HepG2 (cell line): ENCODE results near the gene RFX2. TPM values are rescaled to one million over a fixed set of nuclear protein-coding genes. Genes with fewer than 3 reads are reported as not detected.

ENCODE experiments used
- ATAC-seq: fragments of 200-7000 bp; cut with Tn5 transposase; 3 replicates; pipeline ENCODE4 v1.9.1; 2020; ENCODE audit warnings: mild to moderate bottlenecking, moderate library complexity
- BruUV-seq: library from RNA; stranded (reverse); fragments of 400-500 nt; replicated peaks from 2 replicates; lab custom pipeline; 2021; lab: Mats Ljungman, UMichigan
- CTCF ChIA-PET: fragments of 300-600 bp; formaldehyde crosslinking; extraction: SDS; loops from one replicate; lab custom pipeline; 2021; ENCODE audit warnings: low total read pairs, inconsistent platforms, low intra/inter-chr PET ratio; lab: Yijun Ruan, JAX
- POLR2A ChIA-PET: fragments of 350-600 bp; sonication (Branson Sonifier 250); formaldehyde crosslinking; loops from one replicate; lab custom pipeline; 2020; ENCODE audit warnings: antibody characterized with exemption, inconsistent platforms; lab: Yijun Ruan, JAX
- DNase-seq: peaks from one replicate; pipeline ENCODE4 v3.0.0-alpha.2; 2015; ENCODE audit warnings: low spot score
- FAIRE-seq: peaks from 3 replicates; lab custom pipeline; 2011; peaks lifted over from hg19 to GRCh38; lab: Jason Lieb, UNC
- H2AFZ ChIP-seq: one replicate; pipeline ENCODE4 v1.6.1; 2011; ENCODE audit warnings: low read length, inconsistent platforms
- H3K27ac ChIP-seq: fragments of 300-600 bp; 3 replicates; pipeline ENCODE4 v1.8.0; 2011; ENCODE audit warnings: mixed run types, mild to moderate bottlenecking, mixed read lengths, low read length, inconsistent platforms; ENCODE audit not compliant: insufficient read depth; ENCODE audit errors: extremely low read length
- H3K27me3 ChIP-seq, 2 experiments: fragments of 200-600 bp in 1 of 2; 2 replicates in 1 of 2; 3 replicates in 1 of 2; pipeline versions ENCODE4 v1.6.0 to v1.8.0; 2011; ENCODE audit warnings: low read length in 2 of 2, mild to moderate bottlenecking in 2 of 2, moderate library complexity in 2 of 2, inconsistent platforms in 1 of 2; ENCODE audit not compliant: insufficient read depth in 2 of 2, control insufficient read depth in 1 of 2
- H3K36me3 ChIP-seq, 2 experiments: fragments of 200-600 bp in 1 of 2; replicated peaks in 1 of 2; 2 replicates in 1 of 2; 3 replicates in 1 of 2; pipeline versions ENCODE4 v1.5.1 to v1.8.0; 2011; ENCODE audit warnings: low read length in 2 of 2, inconsistent platforms in 1 of 2; ENCODE audit not compliant: insufficient read depth in 2 of 2, control insufficient read depth in 1 of 2
- H3K4me1 ChIP-seq: 2 replicates; pipeline ENCODE4 v1.5.1; 2012; ENCODE audit warnings: low read length, inconsistent platforms; ENCODE audit not compliant: insufficient read depth
- H3K4me2 ChIP-seq: 2 replicates; pipeline ENCODE4 v1.6.0; 2011; ENCODE audit warnings: low read depth, low read length, inconsistent platforms
- H3K4me3 ChIP-seq, 3 experiments: fragments of 200-600 bp in 1 of 3; sonication (generic), shearing (Covaris generic) in 1 of 3; replicated peaks in 1 of 3; 2 replicates each; pipeline ENCODE4 v1.5.1; 2011 to 2016; ENCODE audit warnings: low read length in 3 of 3, inconsistent platforms in 2 of 3, low read depth in 2 of 3, mild to moderate bottlenecking in 2 of 3, control low read depth in 1 of 3, mixed read lengths in 1 of 3; ENCODE audit not compliant: insufficient read depth in 1 of 3
- H3K79me2 ChIP-seq: one replicate; pipeline ENCODE4 v1.6.1; 2011; ENCODE audit warnings: low read length, inconsistent platforms; ENCODE audit not compliant: insufficient read depth
- H3K9ac ChIP-seq: 2 replicates; pipeline ENCODE4 v1.6.0; 2011; ENCODE audit warnings: mild to moderate bottlenecking, low read depth, low read length, inconsistent platforms; ENCODE audit not compliant: insufficient read depth
- H3K9me3 ChIP-seq: 2 replicates; pipeline ENCODE4 v1.5.1; 2012; ENCODE audit warnings: mild to moderate bottlenecking, low read length
- H4K20me1 ChIP-seq: 2 replicates; pipeline ENCODE4 v1.6.0; 2011; ENCODE audit warnings: inconsistent platforms, mild to moderate bottlenecking, low read length, moderate library complexity; ENCODE audit not compliant: insufficient read depth
- ATF7 ChIP-seq, 2 experiments: fragments of 450-650 bp in 1 of 2; sonication (generic) in 1 of 2; formaldehyde crosslinking in 1 of 2; IDR thresholded peaks; 2 replicates each; pipeline versions ENCODE4 v1.4.0 to v1.6.1; 2016 to 2020; ENCODE audit warnings: antibody characterized with exemption in 1 of 2, mild to moderate bottlenecking in 1 of 2, missing genetic modification reagents in 1 of 2
- CREB1 ChIP-seq, 2 experiments: fragments of 450-650 bp in 1 of 2; IDR thresholded peaks; 2 replicates each; pipeline ENCODE4 v1.6.1; 2016 to 2017; ENCODE audit warnings: control low read depth in 1 of 2, mild to moderate bottlenecking in 1 of 2, missing compliant biosample characterization in 1 of 2, missing genetic modification characterization in 1 of 2
- FOXC1 ChIP-seq: sonication (generic); formaldehyde crosslinking; IDR thresholded peaks from 2 replicates; pipeline ENCODE4 v1.8.0; 2022; ENCODE audit warnings: mild to moderate bottlenecking, missing genetic modification reagents, borderline replicate concordance
- KAT7 ChIP-seq: IDR thresholded peaks from 2 replicates; pipeline ENCODE4 v1.6.1; 2018; ENCODE audit warnings: borderline replicate concordance, missing compliant biosample characterization
- ZNF563 ChIP-seq: sonication (generic); formaldehyde crosslinking; IDR thresholded peaks from 2 replicates; pipeline ENCODE4 v1.8.0; 2022; ENCODE audit warnings: mild to moderate bottlenecking, moderate library complexity, missing genetic modification reagents
- WGBS: methylation state at CpG from one replicate; pipeline ENCODE4 v1.1.6; 2017; ENCODE audit warnings: low lambda C conversion rate; 5-methylcytosine and 5-hydroxymethylcytosine counted together
- in situ Hi-C: cut with HindIII; loops from 2 replicates; pipeline ENCODE4 v1.10.0; 2017; ENCODE audit warnings: low pct_unique_long_range_greater_than_20kb; ENCODE audit not compliant: extremely low pct_ligation_motif_present
- intact Hi-C: fragments of 100-400 bp; cut with micrococcal nuclease; formaldehyde crosslinking; loops from one replicate; pipeline ENCODE4 v1.10.0; 2022; ENCODE audit not compliant: unreplicated experiment
- polyA plus RNA-seq, 8 experiments: library from polyadenylated mRNA; depleted of rRNA in 3 of 8; stranded (reverse) in 7 of 8; unstranded in 1 of 8; fragments of >200 nt; fragmentation: Illumina TruSeq in 4 of 8; extraction: Trizol in 4 of 8; gene quantifications; 2 replicates each; pipeline versions ENCODE4 v1.2.1 to v1.2.3, GENCODE V29; 2011 to 2016; ENCODE audit warnings: low read depth in 4 of 8, missing spikeins in 1 of 8, mixed read lengths in 1 of 8; ENCODE audit not compliant: insufficient read depth in 1 of 8
- total RNA-seq, 5 experiments: library from RNA; depleted of rRNA; stranded (reverse); fragments of >200 nt; fragmentation: Illumina TruSeq; extraction: Trizol; gene quantifications; 2 replicates each; pipeline ENCODE4 v1.2.3, GENCODE V29; 2016; ENCODE audit warnings: low read depth in 1 of 5

Gene RFX2
- total and polyA plus RNA-seq, 2 of the 13 experiments (the other 11 are each of a cell fraction or from before 2014, with no cell fraction given) = 2.8 to 3.3 TPM

- H4K20me1 ChIP-seq = no peaks in the 10 kb centered on the region
- no peak for ATAC-seq
- DNase-seq = no peak
- H2AFZ ChIP-seq = no peak overlapping the region
- 41% methylated on average over 19 of the region's 21 CpGs for WGBS
- in situ Hi-C loops = loop anchor here (5.0 kb wide), 2 partner anchors 36 to 221 kb away; no protein-coding TSS in a partner anchor
- peak overlapping the region; percentile 25; the same call in 1 of the 2 replicates for H3K9ac ChIP-seq
- no peaks in the 10 kb centered on the region for H3K36me3 ChIP-seq
- H3K9me3 ChIP-seq = no peaks in the 10 kb centered on the region
- no peak overlapping the region for H3K27ac ChIP-seq
- no TSS peak for BruUV-seq
- peak overlapping the region; percentile 96 for H3K4me2 ChIP-seq
- TF ChIP-seq FOXC1 (CRISPR knock-in tag) = 0 out of 2 replicates have a peak, but pooled peaks have one; percentile 9
- TF ChIP-seq CREB1 (IDR thresholded peaks at IDR 0.05) = peak; percentile 89
- no peak for TF ChIP-seq CREB1 (CRISPR knock-in tag; IDR thresholded peaks at IDR 0.05)
- TF ChIP-seq ATF7 (IDR thresholded peaks at IDR 0.05) = peak; percentile 27; the same call in 1 of the 2 replicates
- no peak for TF ChIP-seq ATF7 (CRISPR knock-in tag; IDR thresholded peaks at IDR 0.05)
- peak; percentile 5; the same call in 1 of the 2 replicates for TF ChIP-seq ZNF563 (CRISPR knock-in tag)
- TF ChIP-seq KAT7 (CRISPR knock-in tag) = no peak
- TF ChIP-seq, all 625 proteins: peak for 4
- Histone ChIP-seq H3K4me1 (peaks cover 49% of the 10 kb centered on the region), H3K79me2 (no peaks in the 10 kb centered on the region), H3K4me3 (peak overlapping the region in 1 of 3 experiments; percentile 38; a peak in 1 of 6 replicates), H3K27me3 (peaks cover 4 to 31% of the 10 kb centered on the region in 2 experiments)
- ChIA-PET CTCF (interaction anchor here (1.2 to 3.8 kb wide), 4 partner anchors 26 to 219 kb away, joined by 7 to 49 read pairs (median 11); no protein-coding TSS in a partner anchor), POLR2A (interaction anchor here (1.1 to 1.6 kb wide), 3 partner anchors 36 to 219 kb away, joined by 3 to 6 read pairs (median 5); no protein-coding TSS in a partner anchor)
- intact Hi-C loops = loop anchor here (10.0 kb wide), 1 partner anchor 218 kb away; the partner anchor contains the start of gene NRTN
- no peak for FAIRE-seq
Observed at GRCh38 chr19:6023085-6023682, 87.1 kb downstream of the RFX2 start.
